HEK293T (cell line): ENCODE results near the gene TDRD12.

Experiments
- CTCF ChIA-PET: fragments of 350-600 bp; formaldehyde crosslinking; extraction: SDS; loops from one replicate; lab custom pipeline; 2021; ENCODE audit warnings: antibody characterized with exemption, inconsistent platforms; lab: Yijun Ruan, JAX
- POLR2A ChIA-PET: fragments of 350-600 bp; formaldehyde crosslinking; extraction: SDS; loops from one replicate; lab custom pipeline; 2020; ENCODE audit warnings: antibody characterized with exemption, inconsistent platforms; lab: Yijun Ruan, JAX
- DNase-seq: peaks from one replicate; pipeline ENCODE4 v3.0.0; 2012; ENCODE audit warnings: mixed read lengths; ENCODE audit errors: extremely low spot score
- ARNT ChIP-seq: fragments of 450-650 bp; IDR thresholded peaks from 2 replicates; pipeline ENCODE4 v1.6.1; 2017; ENCODE audit warnings: mild to moderate bottlenecking
- BHLHE40 ChIP-seq: fragments of 450-650 bp; IDR thresholded peaks from 2 replicates; pipeline ENCODE4 v1.6.1; 2016; ENCODE audit warnings: mild to moderate bottlenecking, moderate library complexity, borderline replicate concordance
- CTBP1 ChIP-seq: fragments of 450-650 bp; IDR thresholded peaks from 2 replicates; pipeline ENCODE4 v1.6.1; 2016; ENCODE audit warnings: borderline replicate concordance
- ELF4 ChIP-seq: fragments of 450-650 bp; IDR thresholded peaks from 2 replicates; pipeline ENCODE4 v1.6.1; 2017; ENCODE audit warnings: antibody characterized with exemption
- FOXA1 ChIP-seq: fragments of 450-650 bp; IDR thresholded peaks from 2 replicates; pipeline ENCODE4 v1.6.1; 2016; ENCODE audit warnings: mild to moderate bottlenecking
- FOXK2 ChIP-seq: fragments of 450-650 bp; IDR thresholded peaks from 2 replicates; pipeline ENCODE4 v1.6.1; 2016; ENCODE audit warnings: mild to moderate bottlenecking
- FOXM1 ChIP-seq: fragments of 450-650 bp; IDR thresholded peaks from 2 replicates; pipeline ENCODE4 v1.6.1; 2017; ENCODE audit warnings: mild to moderate bottlenecking, borderline replicate concordance
- HDGF ChIP-seq: fragments of 450-650 bp; IDR thresholded peaks from 2 replicates; pipeline ENCODE4 v1.6.1; 2017; ENCODE audit warnings: antibody characterized with exemption, borderline replicate concordance
- L3MBTL2 ChIP-seq: fragments of 450-650 bp; conservative IDR thresholded peaks from 2 replicates; pipeline ENCODE4 v1.6.1; 2016; ENCODE audit warnings: mild to moderate bottlenecking
- LEF1 ChIP-seq: fragments of 450-650 bp; IDR thresholded peaks from 2 replicates; pipeline ENCODE4 v1.6.1; 2017; ENCODE audit warnings: mild to moderate bottlenecking, borderline replicate concordance
- NFRKB ChIP-seq: fragments of 450-650 bp; IDR thresholded peaks from 2 replicates; pipeline ENCODE4 v1.6.1; 2016; ENCODE audit warnings: mild to moderate bottlenecking, moderate library complexity
- PKNOX1 ChIP-seq: fragments of 450-650 bp; IDR thresholded peaks from 2 replicates; pipeline ENCODE4 v1.6.1; 2016
- SP1 ChIP-seq: fragments of 450-650 bp; IDR thresholded peaks from 2 replicates; pipeline ENCODE4 v1.6.1; 2017
- SUZ12 ChIP-seq: fragments of 450-650 bp; IDR thresholded peaks from 2 replicates; pipeline ENCODE4 v1.6.1; 2016; ENCODE audit warnings: mild to moderate bottlenecking
- TARDBP ChIP-seq: fragments of 450-650 bp; IDR thresholded peaks from 2 replicates; pipeline ENCODE4 v1.6.1; 2016
- ZNF384 ChIP-seq: fragments of 450-650 bp; IDR thresholded peaks from 2 replicates; pipeline ENCODE4 v1.6.1; 2016

TDRD12 gene

GRCh38 chr19:32861596-32861995 is 142.0 kb downstream of the TDRD12 start:
- DNase-seq = no peak
- CTCF ChIA-PET = no interaction called here
- POLR2A ChIA-PET = interaction anchor here (0.6 kb wide), 1 partner anchor 47 kb away, joined by 3 read pairs; no protein-coding TSS in a partner anchor
- TF ChIP-seq LEF1 = no peak

DNA sequence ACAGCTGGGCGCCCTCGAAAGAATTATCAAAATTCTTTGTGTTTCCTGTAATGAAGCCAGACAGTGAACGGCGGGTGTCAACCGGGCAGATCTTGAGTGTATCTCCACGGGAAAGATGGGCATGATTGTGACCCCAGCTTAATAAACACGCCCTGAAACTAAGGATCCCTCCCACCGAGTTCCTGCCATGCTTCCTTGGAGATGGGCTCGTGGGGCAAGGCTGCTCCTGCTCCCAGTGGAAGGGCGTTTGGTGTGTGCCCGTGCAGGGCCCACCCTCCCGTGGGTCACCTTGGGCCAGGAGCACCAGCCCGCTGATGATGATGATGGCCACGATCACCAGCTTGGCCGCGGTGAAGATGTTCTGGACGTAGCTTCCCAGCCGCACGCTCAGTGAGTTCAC is 142.6 kb downstream of the TDRD12 start:
- POLR2A ChIA-PET = no interaction called here
- no peak for DNase-seq
- CTCF ChIA-PET = no interaction called here
- TF ChIP-seq HDGF (no peak), BHLHE40 (no peak), FOXK2 (no peak), LEF1 (no peak), SP1 (no peak), ELF4 (no peak), ZNF384 (no peak), CTBP1 (no peak), FOXA1 (no peak)

DNA sequence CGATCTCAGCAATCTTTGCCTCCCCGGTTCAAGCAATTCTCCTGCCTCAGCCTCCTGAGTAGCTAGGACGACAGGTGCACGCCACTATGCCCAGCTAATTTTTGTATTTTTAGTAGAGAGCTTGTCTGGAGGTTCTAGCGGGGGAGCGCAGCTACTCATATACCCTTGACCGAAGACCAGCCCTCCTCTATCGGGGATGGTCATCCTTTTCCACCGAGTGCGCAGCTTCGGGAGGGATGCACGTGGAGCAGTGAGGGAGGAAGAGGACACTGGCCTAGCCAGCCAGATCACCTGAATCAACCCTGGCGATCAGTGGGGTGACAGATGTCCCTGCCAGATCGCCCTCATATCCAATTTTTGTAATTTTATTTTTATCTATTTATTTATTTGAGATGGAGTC is 143.2 kb downstream of the TDRD12 start:
- POLR2A ChIA-PET = no interaction called here
- CTCF ChIA-PET = no interaction called here
- DNase-seq = no peak
- TF ChIP-seq FOXA1 = no peak
- no peak for TF ChIP-seq LEF1
- no peak for TF ChIP-seq HDGF
- TF ChIP-seq CTBP1 = no peak
- TF ChIP-seq SUZ12 = no peak
- TF ChIP-seq L3MBTL2 = no peak
- TF ChIP-seq ZNF384 = no peak
- TF ChIP-seq PKNOX1 = no peak

DNA sequence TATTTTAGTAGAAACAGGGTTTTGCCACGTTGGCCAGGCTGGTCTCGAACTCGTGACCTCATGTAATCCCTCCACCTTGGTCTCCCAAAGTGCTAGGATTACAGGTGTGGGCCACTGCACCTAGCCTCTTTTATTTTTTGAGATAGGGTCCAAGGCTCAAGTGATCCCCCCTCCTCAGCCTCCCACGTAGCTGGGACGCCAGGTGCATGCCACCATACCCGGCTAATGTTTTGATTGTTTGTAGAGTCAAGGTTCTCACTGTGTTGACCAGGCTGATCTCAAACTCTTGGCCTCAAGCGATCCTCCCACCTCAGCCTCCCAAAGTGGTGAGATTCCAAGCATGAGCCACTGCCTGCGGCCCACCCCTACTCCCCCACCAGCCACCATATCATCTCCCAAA is 143.7 kb downstream of the TDRD12 start:
- TF ChIP-seq TARDBP = no peak
- ChIA-PET CTCF (no interaction called here), POLR2A (no interaction called here)
- no peak for DNase-seq

DNA sequence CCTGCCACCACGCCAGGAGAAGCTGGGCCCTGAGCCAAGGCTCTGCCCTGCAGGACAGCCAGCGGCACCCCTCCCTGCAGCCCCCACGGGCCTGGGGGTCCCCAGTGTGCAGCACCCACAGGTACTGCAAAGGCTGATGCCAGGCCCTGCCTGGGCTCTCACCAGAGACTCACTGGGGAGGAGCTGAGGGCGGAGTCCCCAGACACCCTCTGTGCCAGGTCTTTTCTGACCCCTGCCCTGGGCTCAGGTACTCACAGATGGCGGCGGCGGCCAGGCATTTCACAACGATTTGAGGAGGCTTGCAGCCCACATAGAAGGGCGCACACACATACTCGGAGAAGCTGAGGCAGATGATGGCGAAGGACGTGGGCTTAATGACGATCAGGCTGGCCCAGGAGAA is 144.3 kb downstream of the TDRD12 start:
- POLR2A ChIA-PET = no interaction called here
- no peak for TF ChIP-seq FOXK2
- TF ChIP-seq ZNF384 = no peak
- no peak for TF ChIP-seq TARDBP
- no peak for TF ChIP-seq CTBP1
- no peak for TF ChIP-seq FOXA1
- TF ChIP-seq BHLHE40 = no peak
- no peak for TF ChIP-seq SP1
- no peak for TF ChIP-seq ELF4
- TF ChIP-seq PKNOX1 = no peak
- no peak for TF ChIP-seq NFRKB
- no peak for TF ChIP-seq SUZ12
- TF ChIP-seq LEF1 = no peak
- TF ChIP-seq HDGF = no peak
- no peak for TF ChIP-seq L3MBTL2
- no peak for TF ChIP-seq ARNT
- no peak for TF ChIP-seq FOXM1
- CTCF ChIA-PET = no interaction called here
- no peak for DNase-seq

GRCh38 chr19:32864318-32865007 is 144.9 kb downstream of the TDRD12 start:
- CTCF ChIA-PET = no interaction called here
- no peak for DNase-seq
- POLR2A ChIA-PET = no interaction called here
- no peak for TF ChIP-seq ELF4
- no peak for TF ChIP-seq CTBP1
- TF ChIP-seq ARNT = no peak
- TF ChIP-seq BHLHE40 = no peak
- TF ChIP-seq FOXA1 = no peak
- no peak for TF ChIP-seq FOXK2

DNA sequence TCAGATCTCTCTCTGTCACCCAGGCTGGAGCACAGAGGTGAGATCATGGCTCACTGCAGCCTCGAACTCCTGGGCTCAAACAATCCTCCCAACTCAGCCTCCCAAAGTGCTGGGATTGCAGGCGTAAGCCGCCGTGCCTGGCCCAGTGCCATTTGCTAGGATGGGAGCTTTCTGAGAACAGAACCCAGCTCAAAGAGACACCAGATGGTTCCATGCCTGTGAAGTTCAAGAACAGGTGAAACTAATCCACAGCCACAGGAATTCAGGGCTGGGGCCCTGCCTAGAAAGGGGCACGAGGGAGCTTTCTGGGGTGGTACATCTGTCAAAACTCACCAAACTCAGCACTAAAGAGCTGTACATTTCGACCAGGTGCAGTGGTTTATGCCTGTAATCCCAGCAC is 145.8 kb downstream of the TDRD12 start:
- POLR2A ChIA-PET = no interaction called here

More for the DNA sequence above, 145.8 kb downstream of the TDRD12 start:
- no peak for DNase-seq
- TF ChIP-seq FOXM1 = no peak
- TF ChIP-seq BHLHE40 = no peak
- no peak for TF ChIP-seq FOXK2
- TF ChIP-seq TARDBP = no peak
- TF ChIP-seq L3MBTL2 = no peak
- no peak for TF ChIP-seq FOXA1
- TF ChIP-seq PKNOX1 = no peak
- no peak for TF ChIP-seq ELF4
- no peak for TF ChIP-seq SUZ12
- TF ChIP-seq HDGF = no peak
- TF ChIP-seq ZNF384 = no peak
- TF ChIP-seq ARNT = no peak
- no peak for TF ChIP-seq SP1
- no peak for TF ChIP-seq LEF1
- no peak for TF ChIP-seq NFRKB
- no peak for TF ChIP-seq CTBP1
- CTCF ChIA-PET = no interaction called here
